ENCODE results near the gene PLA2G3.

PLA2G3 gene

GRCh38 chr22:31148488-31148887 is 8.2 kb upstream of the PLA2G3 start:
- no peak for DNase-seq (ENCODE audit: low read depth)
- no peak overlapping the region for H3K4me3 ChIP-seq (ENCODE audit: low read length)
- TF ChIP-seq CTCF (conservative IDR thresholded peaks at IDR 0.05; ENCODE audit: low read depth, low read length): no peak

- DNase-seq (ENCODE audit: low read depth): no peak
- TF ChIP-seq CTCF (conservative IDR thresholded peaks at IDR 0.05; ENCODE audit: low read depth, low read length): no peak
- H3K4me3 ChIP-seq (ENCODE audit: low read length): no peak overlapping the region
Measured at GRCh38 chr22:31144223-31144622, 3.9 kb upstream of the PLA2G3 start.

- no peak for DNase-seq (ENCODE audit: low read depth)
- H3K4me3 ChIP-seq (ENCODE audit: low read length): no peak overlapping the region
- no peak for TF ChIP-seq CTCF (conservative IDR thresholded peaks at IDR 0.05; ENCODE audit: low read depth, low read length)
Measured at GRCh38 chr22:31143537-31143936, 3.2 kb upstream of the PLA2G3 start.

- DNase-seq (ENCODE audit: low read depth): no peak
- no peak overlapping the region for H3K4me3 ChIP-seq (ENCODE audit: low read length)
- TF ChIP-seq CTCF (conservative IDR thresholded peaks at IDR 0.05; ENCODE audit: low read depth, low read length): no peak
Measured at GRCh38 chr22:31143038-31143437, 2.7 kb upstream of the PLA2G3 start.

- TF ChIP-seq CTCF (conservative IDR thresholded peaks at IDR 0.05; ENCODE audit: low read depth, low read length): no peak
- H3K4me3 ChIP-seq (ENCODE audit: low read length): no peak overlapping the region
Measured at GRCh38 chr22:31142285-31142684, 2.0 kb upstream of the PLA2G3 start.

GRCh38 chr22:31141551-31141950 is 1.2 kb upstream of the PLA2G3 start:
- no peak overlapping the region for H3K4me3 ChIP-seq (ENCODE audit: low read length)
- no peak for TF ChIP-seq CTCF (conservative IDR thresholded peaks at IDR 0.05; ENCODE audit: low read depth, low read length)
- no peak for DNase-seq (ENCODE audit: low read depth)

More at GRCh38 chr22:31142285-31142684, 2.0 kb upstream of the PLA2G3 start:
- no peak for DNase-seq (ENCODE audit: low read depth)

GRCh38 chr22:31140746-31141145 is 438 bp upstream of the PLA2G3 start:
- DNase-seq (ENCODE audit: low read depth): no peak
- TF ChIP-seq CTCF (conservative IDR thresholded peaks at IDR 0.05; ENCODE audit: low read depth, low read length): no peak
- no peak overlapping the region for H3K4me3 ChIP-seq (ENCODE audit: low read length)
